Neural cell (in vitro differentiated cells): Measurements from ENCODE around the gene IWS1.

Experiments
- EP300 ChIP-seq: fragments of 450-650 bp; conservative IDR thresholded peaks from 2 replicates; pipeline ENCODE4 v1.6.1; 2014; ENCODE audit warnings: antibody characterized with exemption, mild to moderate bottlenecking, moderate library complexity; ENCODE audit not compliant: poor library complexity, severe bottlenecking
- MXI1 ChIP-seq: fragments of 450-650 bp; conservative IDR thresholded peaks from 2 replicates; pipeline ENCODE4 v1.6.1; 2014; ENCODE audit warnings: antibody characterized with exemption, mild to moderate bottlenecking; ENCODE audit not compliant: poor library complexity, severe bottlenecking
- POLR2AphosphoS5 ChIP-seq: IDR thresholded peaks from 2 replicates; pipeline ENCODE4 v1.6.1; 2012
- RAD21 ChIP-seq: fragments of 450-650 bp; conservative IDR thresholded peaks from 2 replicates; pipeline ENCODE4 v1.6.1; 2014; ENCODE audit warnings: antibody characterized with exemption, mild to moderate bottlenecking, moderate library complexity
- REST ChIP-seq: IDR thresholded peaks from 2 replicates; pipeline ENCODE4 v1.6.1; 2012; ENCODE audit warnings: borderline replicate concordance
- TAF1 ChIP-seq: IDR thresholded peaks from 2 replicates; pipeline ENCODE4 v1.6.1; 2012; ENCODE audit warnings: low read depth
- TF ChIP-seq, protein P1 (sequence below): fragments of 450-650 bp; IDR thresholded peaks from 2 replicates; pipeline ENCODE4 v1.5.1; 2014; ENCODE audit warnings: antibody characterized with exemption, mild to moderate bottlenecking, moderate library complexity; ENCODE audit not compliant: poor library complexity, severe bottlenecking

GRCh38 chr2:127568128-127568527 is 41.8 kb upstream of the IWS1 start:
- no peak for TF ChIP-seq TAF1
- no peak for TF ChIP-seq POLR2AphosphoS5
- TF ChIP-seq, protein P1, sequence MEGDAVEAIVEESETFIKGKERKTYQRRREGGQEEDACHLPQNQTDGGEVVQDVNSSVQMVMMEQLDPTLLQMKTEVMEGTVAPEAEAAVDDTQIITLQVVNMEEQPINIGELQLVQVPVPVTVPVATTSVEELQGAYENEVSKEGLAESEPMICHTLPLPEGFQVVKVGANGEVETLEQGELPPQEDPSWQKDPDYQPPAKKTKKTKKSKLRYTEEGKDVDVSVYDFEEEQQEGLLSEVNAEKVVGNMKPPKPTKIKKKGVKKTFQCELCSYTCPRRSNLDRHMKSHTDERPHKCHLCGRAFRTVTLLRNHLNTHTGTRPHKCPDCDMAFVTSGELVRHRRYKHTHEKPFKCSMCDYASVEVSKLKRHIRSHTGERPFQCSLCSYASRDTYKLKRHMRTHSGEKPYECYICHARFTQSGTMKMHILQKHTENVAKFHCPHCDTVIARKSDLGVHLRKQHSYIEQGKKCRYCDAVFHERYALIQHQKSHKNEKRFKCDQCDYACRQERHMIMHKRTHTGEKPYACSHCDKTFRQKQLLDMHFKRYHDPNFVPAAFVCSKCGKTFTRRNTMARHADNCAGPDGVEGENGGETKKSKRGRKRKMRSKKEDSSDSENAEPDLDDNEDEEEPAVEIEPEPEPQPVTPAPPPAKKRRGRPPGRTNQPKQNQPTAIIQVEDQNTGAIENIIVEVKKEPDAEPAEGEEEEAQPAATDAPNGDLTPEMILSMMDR, result no peak
- TF ChIP-seq REST, result no peak
- no peak for TF ChIP-seq EP300
- TF ChIP-seq MXI1, result no peak
- TF ChIP-seq RAD21, result no peak
